ENCODE results near the gene DOK7.

Gene DOK7

GRCh38 chr4:3520276-3520675 lies 57.2 kb downstream of the DOK7 start:
- Mint-ChIP-seq H3K4me3 (no peak overlapping the region), H3K27ac (ENCODE audit: low read depth) (no peak overlapping the region), H3K36me3 (ENCODE audit: insufficient read depth) (peaks cover 50% of the 10 kb centered on the region), H3K27me3 (no peaks in the 10 kb centered on the region), H3K9me3 (no peaks in the 10 kb centered on the region), H3K4me1 (no peaks in the 10 kb centered on the region)
- DNase-seq (ENCODE audit: low spot score in 2 of 2) (no peak), ATAC-seq (replicated peaks; ENCODE audit: extremely low read depth, poor library complexity, severe bottlenecking) (no peak)

- Mint-ChIP-seq H3K27me3 (no peaks in the 10 kb centered on the region), H3K9me3 (no peaks in the 10 kb centered on the region), H3K36me3 (ENCODE audit: insufficient read depth) (peaks cover 47% of the 10 kb centered on the region)
Measured at GRCh38 chr4:3520796-3521600, 57.9 kb downstream of the DOK7 start.

GRCh38 chr4:3521621-3522325 lies 58.7 kb downstream of the DOK7 start:
- no peak overlapping the region for H3K4me3 Mint-ChIP-seq
- no peaks in the 10 kb centered on the region for H3K27me3 Mint-ChIP-seq
- H3K9me3 Mint-ChIP-seq: no peaks in the 10 kb centered on the region
- peak overlapping the region; percentile 32 for H3K27ac Mint-ChIP-seq (ENCODE audit: low read depth)
- peaks cover 43% of the 10 kb centered on the region for H3K36me3 Mint-ChIP-seq (ENCODE audit: insufficient read depth)
- H3K4me1 Mint-ChIP-seq: peaks cover 4% of the 10 kb centered on the region
- DNase-seq (ENCODE audit: low spot score in 2 of 2) (no peak), ATAC-seq (replicated peaks; ENCODE audit: extremely low read depth, poor library complexity, severe bottlenecking) (peak; percentile 16)

More at GRCh38 chr4:3520796-3521600, 57.9 kb downstream of the DOK7 start:
- no peaks in the 10 kb centered on the region for H3K4me1 Mint-ChIP-seq
- no peak overlapping the region for H3K4me3 Mint-ChIP-seq
- ATAC-seq (replicated peaks; ENCODE audit: extremely low read depth, poor library complexity, severe bottlenecking) (no peak), DNase-seq (ENCODE audit: low spot score in 2 of 2) (no peak)
- H3K27ac Mint-ChIP-seq (ENCODE audit: low read depth): peak overlapping the region; percentile 32

GRCh38 chr4:3522326-3522640 lies 59.2 kb downstream of the DOK7 start:
- H3K36me3 Mint-ChIP-seq (ENCODE audit: insufficient read depth): peaks cover 41% of the 10 kb centered on the region
- no peaks in the 10 kb centered on the region for H3K27me3 Mint-ChIP-seq
- ATAC-seq (replicated peaks; ENCODE audit: extremely low read depth, poor library complexity, severe bottlenecking) (no peak), DNase-seq (ENCODE audit: low spot score in 2 of 2) (no peak)
- H3K4me1 Mint-ChIP-seq: peaks cover 7% of the 10 kb centered on the region
- no peak overlapping the region for H3K4me3 Mint-ChIP-seq
- H3K27ac Mint-ChIP-seq (ENCODE audit: low read depth): no peak overlapping the region
- H3K9me3 Mint-ChIP-seq: no peaks in the 10 kb centered on the region

- H3K27ac Mint-ChIP-seq (ENCODE audit: low read depth): no peak overlapping the region
- H3K36me3 Mint-ChIP-seq (ENCODE audit: insufficient read depth): peaks cover 38% of the 10 kb centered on the region
- DNase-seq (ENCODE audit: low spot score in 2 of 2): no peak
- peaks cover 7% of the 10 kb centered on the region for H3K4me1 Mint-ChIP-seq
- H3K9me3 Mint-ChIP-seq: no peaks in the 10 kb centered on the region
- no peaks in the 10 kb centered on the region for H3K27me3 Mint-ChIP-seq
- no peak overlapping the region for H3K4me3 Mint-ChIP-seq
- ATAC-seq (replicated peaks; ENCODE audit: extremely low read depth, poor library complexity, severe bottlenecking): no peak
Measured at GRCh38 chr4:3522651-3523050, 59.5 kb downstream of the DOK7 start.

GRCh38 chr4:3523146-3523627 lies 60.1 kb downstream of the DOK7 start:
- H3K9me3 Mint-ChIP-seq: no peaks in the 10 kb centered on the region
- H3K4me1 Mint-ChIP-seq: peaks cover 7% of the 10 kb centered on the region
- H3K27me3 Mint-ChIP-seq: no peaks in the 10 kb centered on the region
- no peak overlapping the region for H3K27ac Mint-ChIP-seq (ENCODE audit: low read depth)
- ATAC-seq (replicated peaks; ENCODE audit: extremely low read depth, poor library complexity, severe bottlenecking): no peak
- DNase-seq (ENCODE audit: low spot score in 2 of 2): no peak
- peaks cover 35% of the 10 kb centered on the region for H3K36me3 Mint-ChIP-seq (ENCODE audit: insufficient read depth)
- no peak overlapping the region for H3K4me3 Mint-ChIP-seq

GRCh38 chr4:3523628-3524221 lies 60.6 kb downstream of the DOK7 start:
- no peak for ATAC-seq (replicated peaks; ENCODE audit: extremely low read depth, poor library complexity, severe bottlenecking)
- no peaks in the 10 kb centered on the region for H3K27me3 Mint-ChIP-seq
- no peak overlapping the region for H3K4me3 Mint-ChIP-seq
- no peak overlapping the region for H3K27ac Mint-ChIP-seq (ENCODE audit: low read depth)
- peaks cover 36% of the 10 kb centered on the region for H3K36me3 Mint-ChIP-seq (ENCODE audit: insufficient read depth)
- no peak for DNase-seq (ENCODE audit: low spot score in 2 of 2)
- peaks cover 7% of the 10 kb centered on the region for H3K4me1 Mint-ChIP-seq
- H3K9me3 Mint-ChIP-seq: no peaks in the 10 kb centered on the region

GRCh38 chr4:3524349-3524748 lies 61.2 kb downstream of the DOK7 start:
- ATAC-seq (replicated peaks; ENCODE audit: extremely low read depth, poor library complexity, severe bottlenecking) (no peak), DNase-seq (ENCODE audit: low spot score in 2 of 2) (no peak)
- no peaks in the 10 kb centered on the region for H3K9me3 Mint-ChIP-seq
- H3K27me3 Mint-ChIP-seq: no peaks in the 10 kb centered on the region
- H3K36me3 Mint-ChIP-seq (ENCODE audit: insufficient read depth): peaks cover 30% of the 10 kb centered on the region
- H3K4me3 Mint-ChIP-seq: no peak overlapping the region
- no peak overlapping the region for H3K27ac Mint-ChIP-seq (ENCODE audit: low read depth)
- peaks cover 7% of the 10 kb centered on the region for H3K4me1 Mint-ChIP-seq

GRCh38 chr4:3524920-3525319 lies 61.8 kb downstream of the DOK7 start:
- Mint-ChIP-seq H3K27me3 (no peaks in the 10 kb centered on the region), H3K27ac (ENCODE audit: low read depth) (no peak overlapping the region), H3K4me1 (peaks cover 10% of the 10 kb centered on the region), H3K9me3 (no peaks in the 10 kb centered on the region), H3K36me3 (ENCODE audit: insufficient read depth) (peaks cover 27% of the 10 kb centered on the region), H3K4me3 (no peak overlapping the region)
- DNase-seq (ENCODE audit: low spot score in 2 of 2) (no peak), ATAC-seq (replicated peaks; ENCODE audit: extremely low read depth, poor library complexity, severe bottlenecking) (no peak)

- ATAC-seq (replicated peaks; ENCODE audit: extremely low read depth, poor library complexity, severe bottlenecking): no peak
- Mint-ChIP-seq H3K4me1 (peaks cover 18% of the 10 kb centered on the region), H3K4me3 (no peak overlapping the region)
Measured at GRCh38 chr4:3525532-3526430, 62.7 kb downstream of the DOK7 start.

GRCh38 chr4:3526456-3526855 lies 63.4 kb downstream of the DOK7 start:
- Mint-ChIP-seq H3K4me1 (peaks cover 25% of the 10 kb centered on the region), H3K27me3 (no peaks in the 10 kb centered on the region), H3K4me3 (no peak overlapping the region), H3K9me3 (no peaks in the 10 kb centered on the region), H3K27ac (ENCODE audit: low read depth) (no peak overlapping the region), H3K36me3 (ENCODE audit: insufficient read depth) (peaks cover 30% of the 10 kb centered on the region)
- DNase-seq (ENCODE audit: low spot score in 2 of 2) (no peak), ATAC-seq (replicated peaks; ENCODE audit: extremely low read depth, poor library complexity, severe bottlenecking) (no peak)

More at GRCh38 chr4:3525532-3526430, 62.7 kb downstream of the DOK7 start:
- no peaks in the 10 kb centered on the region for H3K9me3 Mint-ChIP-seq
- DNase-seq (ENCODE audit: low spot score in 2 of 2): no peak
- H3K27ac Mint-ChIP-seq (ENCODE audit: low read depth): no peak overlapping the region
- peaks cover 28% of the 10 kb centered on the region for H3K36me3 Mint-ChIP-seq (ENCODE audit: insufficient read depth)
- no peaks in the 10 kb centered on the region for H3K27me3 Mint-ChIP-seq

Data from central memory CD8-positive, alpha-beta T cell (primary cell).